ENCODE data around the gene DOCK11. TPM values are rescaled to one million over a fixed set of nuclear protein-coding genes. Genes with fewer than 3 reads are reported as not detected.

The DOCK11 gene
- total and polyA plus RNA-seq, 2 experiments from 2014 or later, result 7.6 to 8.3 TPM

- H3K9me3 ChIP-seq (ENCODE audit: low read depth), result no peaks in the 10 kb centered on the region
- no peaks in the 10 kb centered on the region for H3K36me3 ChIP-seq (replicated peaks; ENCODE audit: insufficient read depth, low read depth)
- no peaks in the 10 kb centered on the region for H4K20me1 ChIP-seq (ENCODE audit: insufficient read depth, poor library complexity, severe bottlenecking)
- H3K4me1 ChIP-seq (ENCODE audit: insufficient read depth), result no peaks in the 10 kb centered on the region
- DNase-seq (ENCODE audit: low spot score), result no peak
- no peaks in the 10 kb centered on the region for H3K79me2 ChIP-seq
- 74% methylated on average over 2 of the region's 2 CpGs for WGBS (ENCODE audit: low lambda C conversion rate, missing lambda C conversion rate)
- TF ChIP-seq EZH2phosphoT487 (IDR thresholded peaks at IDR 0.05; ENCODE audit: low read depth, severe bottlenecking, unreplicated experiment) (no peak), EZH2 (IDR thresholded peaks at IDR 0.05; ENCODE audit: borderline replicate concordance) (no peak), CTCF (IDR thresholded peaks at IDR 0.05; ENCODE audit: poor library complexity) (no peak)
- no peak overlapping the region for H3K4me3 ChIP-seq
- H3K27ac ChIP-seq, result no peak overlapping the region
- no peaks in the 10 kb centered on the region for H3K27me3 ChIP-seq
- H3K9me2 ChIP-seq (replicated peaks; ENCODE audit: insufficient read depth), result no peaks in the 10 kb centered on the region
- no peak overlapping the region for H2AFZ ChIP-seq
- H3K4me2 ChIP-seq, result no peak overlapping the region
These were observed 223.1 kb downstream of the DOCK11 start for GRCh38 chrX:118718737-118719136.

GRCh38 chrX:118720058-118720707 lies 224.6 kb downstream of the DOCK11 start:
- Histone ChIP-seq H3K27ac (no peak overlapping the region), H3K9me3 (ENCODE audit: low read depth) (no peaks in the 10 kb centered on the region), H3K9me2 (replicated peaks; ENCODE audit: insufficient read depth) (no peaks in the 10 kb centered on the region), H3K36me3 (replicated peaks; ENCODE audit: insufficient read depth, low read depth) (no peaks in the 10 kb centered on the region), H2AFZ (no peak overlapping the region), H3K4me1 (ENCODE audit: insufficient read depth) (no peaks in the 10 kb centered on the region), H4K20me1 (ENCODE audit: insufficient read depth, poor library complexity, severe bottlenecking) (no peaks in the 10 kb centered on the region), H3K27me3 (no peaks in the 10 kb centered on the region), H3K4me2 (no peak overlapping the region), H3K4me3 (no peak overlapping the region), H3K79me2 (no peaks in the 10 kb centered on the region)
- DNase-seq (ENCODE audit: low spot score), result no peak
- WGBS (ENCODE audit: low lambda C conversion rate, missing lambda C conversion rate), result 86% methylated on average over 3 of the region's 3 CpGs
- TF ChIP-seq CTCF (IDR thresholded peaks at IDR 0.05; ENCODE audit: poor library complexity) (no peak), EZH2 (IDR thresholded peaks at IDR 0.05; ENCODE audit: borderline replicate concordance) (no peak), EZH2phosphoT487 (IDR thresholded peaks at IDR 0.05; ENCODE audit: low read depth, severe bottlenecking, unreplicated experiment) (no peak)

GRCh38 chrX:118723376-118723775 lies 227.8 kb downstream of the DOCK11 start:
- Histone ChIP-seq H3K27me3 (no peaks in the 10 kb centered on the region), H3K4me2 (no peak overlapping the region), H3K4me1 (ENCODE audit: insufficient read depth) (peaks cover 10% of the 10 kb centered on the region), H3K79me2 (no peaks in the 10 kb centered on the region), H4K20me1 (ENCODE audit: insufficient read depth, poor library complexity, severe bottlenecking) (no peaks in the 10 kb centered on the region), H3K36me3 (replicated peaks; ENCODE audit: insufficient read depth, low read depth) (no peaks in the 10 kb centered on the region), H2AFZ (no peak overlapping the region), H3K9me2 (replicated peaks; ENCODE audit: insufficient read depth) (no peaks in the 10 kb centered on the region), H3K27ac (no peak overlapping the region), H3K4me3 (no peak overlapping the region), H3K9me3 (ENCODE audit: low read depth) (no peaks in the 10 kb centered on the region)
- WGBS (ENCODE audit: low lambda C conversion rate, missing lambda C conversion rate), result 56% methylated on average over 3 of the region's 3 CpGs
- no peak for TF ChIP-seq EZH2 (IDR thresholded peaks at IDR 0.05; ENCODE audit: borderline replicate concordance)
- TF ChIP-seq CTCF (IDR thresholded peaks at IDR 0.05; ENCODE audit: poor library complexity), result no peak
- TF ChIP-seq EZH2phosphoT487 (IDR thresholded peaks at IDR 0.05; ENCODE audit: low read depth, severe bottlenecking, unreplicated experiment), result no peak
- DNase-seq (ENCODE audit: low spot score), result no peak

Measured in hepatocyte (in vitro differentiated cells).